ENCODE data around the gene PVR.
"Not testable (repeated sequence)": the region's sequence is repeated elsewhere in the genome, so short reads cannot be mapped to it uniquely, and the experiment has no call there.

The PVR gene

GRCh38 chr19:44701228-44701627, 57.5 kb downstream of the PVR start:
- no peak for DNase-seq (ENCODE audit: low spot score)

GRCh38 chr19:44702551-44703176, 59.0 kb downstream of the PVR start:
- DNase-seq (ENCODE audit: low spot score) = no peak

DNA sequence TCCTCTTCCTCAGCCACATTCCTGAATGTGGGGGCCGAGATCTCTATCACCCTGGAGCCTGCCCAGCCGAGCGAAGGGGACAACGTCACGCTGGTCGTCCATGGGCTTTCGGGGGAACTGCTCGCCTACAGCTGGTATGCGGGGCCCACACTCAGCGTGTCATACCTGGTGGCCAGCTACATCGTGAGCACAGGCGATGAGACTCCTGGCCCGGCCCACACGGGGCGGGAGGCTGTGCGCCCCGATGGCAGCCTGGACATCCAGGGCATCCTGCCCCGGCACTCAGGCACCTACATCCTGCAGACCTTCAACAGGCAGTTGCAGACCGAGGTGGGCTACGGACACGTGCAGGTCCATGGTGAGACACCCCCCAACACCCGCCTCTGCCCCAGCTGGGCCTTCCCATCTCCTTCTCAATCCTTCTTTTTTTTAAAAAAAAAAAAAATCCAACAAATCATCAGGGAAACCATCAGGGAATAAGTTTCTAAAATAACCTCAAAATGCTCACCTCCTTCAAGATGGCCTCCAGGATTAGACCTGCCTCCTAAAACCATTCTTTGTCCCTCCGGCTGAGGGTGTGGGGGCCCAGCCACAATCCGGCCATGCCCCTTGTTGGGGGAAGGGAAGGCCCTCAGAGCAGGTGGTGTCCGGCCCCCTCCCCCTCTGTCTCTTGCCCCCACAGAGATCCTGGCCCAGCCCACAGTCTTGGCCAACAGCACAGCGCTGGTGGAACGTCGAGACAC, 59.8 kb downstream of the PVR start:
- DNase-seq (ENCODE audit: low spot score) = no peak

DNA sequence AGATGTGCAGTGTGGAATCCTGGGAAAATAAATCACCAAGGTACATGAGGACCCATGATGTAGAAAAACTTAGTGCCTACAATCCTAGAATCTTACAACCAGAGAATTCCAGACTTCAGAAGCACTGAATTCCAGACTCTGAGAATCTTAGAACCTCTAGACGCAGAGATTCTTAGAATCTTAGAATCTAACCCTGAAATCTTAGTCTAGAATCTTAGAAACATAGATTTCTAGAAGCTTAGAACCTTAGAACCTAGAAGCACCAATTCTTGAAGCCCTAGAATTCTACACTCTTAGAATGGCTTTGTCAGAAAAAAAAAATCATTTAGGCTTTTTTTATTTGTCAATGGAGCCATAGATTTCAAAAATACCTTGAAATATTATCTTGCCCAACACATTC, 61.3 kb downstream of the PVR start:
- DNase-seq (ENCODE audit: low spot score) = no peak

DNA sequence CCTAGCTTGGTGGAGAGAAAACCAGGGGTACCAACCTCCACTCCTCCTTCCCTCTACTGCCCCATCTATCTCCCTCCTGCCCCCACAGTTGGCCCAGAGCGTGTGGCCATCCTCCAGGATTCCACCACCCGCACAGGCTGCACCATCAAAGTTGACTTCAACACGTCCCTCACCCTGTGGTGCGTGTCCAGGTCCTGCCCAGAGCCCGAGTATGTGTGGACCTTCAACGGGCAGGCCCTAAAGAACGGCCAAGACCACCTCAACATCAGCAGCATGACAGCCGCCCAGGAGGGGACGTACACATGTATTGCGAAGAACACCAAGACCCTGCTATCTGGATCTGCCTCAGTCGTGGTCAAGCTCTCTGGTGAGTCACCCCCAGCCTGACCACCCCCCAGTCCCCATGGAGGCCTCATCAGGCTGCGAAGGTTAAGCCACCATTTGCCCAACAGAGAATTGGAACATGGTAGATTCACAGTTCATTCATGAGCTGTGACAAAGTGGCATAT, 61.8 kb downstream of the PVR start:
- no peak for DNase-seq (ENCODE audit: low spot score)

DNA sequence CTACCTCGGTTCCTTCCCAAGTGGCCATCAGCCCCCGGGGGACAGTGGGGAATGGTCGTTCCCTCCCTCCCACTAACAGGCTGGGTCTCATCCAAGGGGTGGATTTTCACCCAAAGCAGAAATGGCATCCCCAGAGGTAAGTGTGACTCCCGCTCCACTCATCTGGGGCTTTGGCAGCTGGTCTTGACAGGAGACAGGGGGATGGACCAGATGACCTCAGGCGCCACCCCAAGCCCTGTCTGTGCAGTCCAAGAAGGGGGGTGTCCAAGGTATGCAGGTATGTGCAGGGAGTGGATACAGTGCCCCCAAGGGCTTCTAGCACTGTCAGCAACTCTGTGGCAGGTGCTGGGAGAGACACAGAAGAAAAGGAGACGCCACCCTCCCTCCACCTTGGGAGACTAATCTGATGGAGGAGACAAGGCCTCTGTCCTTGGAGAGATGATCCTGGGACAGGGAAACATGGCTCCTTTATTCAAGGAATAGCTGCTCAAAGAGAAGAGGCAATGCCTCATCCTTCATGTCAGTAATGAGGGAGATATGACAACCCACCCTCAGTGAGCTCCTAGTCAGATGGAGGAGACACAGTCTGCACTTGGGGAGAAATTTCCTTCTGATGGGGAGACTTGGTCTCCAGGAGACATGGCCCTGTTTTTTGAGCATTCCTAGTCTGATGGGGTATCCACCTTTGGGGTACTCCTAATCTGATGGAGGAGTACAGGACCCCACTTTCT, 63.0 kb downstream of the PVR start:
- DNase-seq (ENCODE audit: low spot score) = no peak

GRCh38 chr19:44707794-44708193, 64.1 kb downstream of the PVR start:
- DNase-seq (ENCODE audit: low spot score) = no peak

DNA sequence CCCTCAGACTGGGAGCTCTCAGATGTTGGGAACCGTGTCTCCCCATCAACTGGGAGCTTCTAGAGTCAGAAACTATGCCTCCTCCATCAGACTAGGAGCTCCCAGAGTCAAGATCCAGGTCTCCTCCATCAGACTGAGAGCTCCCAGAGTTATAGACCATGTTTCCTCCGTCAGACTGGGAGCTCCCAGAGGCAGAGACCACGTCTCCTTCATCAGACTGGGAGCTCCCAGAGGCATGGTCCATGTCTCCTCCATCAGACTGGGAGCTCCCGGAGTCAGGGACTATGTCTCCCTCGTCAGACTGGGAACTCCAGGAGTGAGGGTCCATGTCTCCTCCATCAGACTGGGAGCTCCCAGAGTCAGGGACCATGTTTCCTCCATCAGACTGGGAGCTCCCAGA, 65.2 kb downstream of the PVR start:
- no peak for DNase-seq (ENCODE audit: low spot score)

DNA sequence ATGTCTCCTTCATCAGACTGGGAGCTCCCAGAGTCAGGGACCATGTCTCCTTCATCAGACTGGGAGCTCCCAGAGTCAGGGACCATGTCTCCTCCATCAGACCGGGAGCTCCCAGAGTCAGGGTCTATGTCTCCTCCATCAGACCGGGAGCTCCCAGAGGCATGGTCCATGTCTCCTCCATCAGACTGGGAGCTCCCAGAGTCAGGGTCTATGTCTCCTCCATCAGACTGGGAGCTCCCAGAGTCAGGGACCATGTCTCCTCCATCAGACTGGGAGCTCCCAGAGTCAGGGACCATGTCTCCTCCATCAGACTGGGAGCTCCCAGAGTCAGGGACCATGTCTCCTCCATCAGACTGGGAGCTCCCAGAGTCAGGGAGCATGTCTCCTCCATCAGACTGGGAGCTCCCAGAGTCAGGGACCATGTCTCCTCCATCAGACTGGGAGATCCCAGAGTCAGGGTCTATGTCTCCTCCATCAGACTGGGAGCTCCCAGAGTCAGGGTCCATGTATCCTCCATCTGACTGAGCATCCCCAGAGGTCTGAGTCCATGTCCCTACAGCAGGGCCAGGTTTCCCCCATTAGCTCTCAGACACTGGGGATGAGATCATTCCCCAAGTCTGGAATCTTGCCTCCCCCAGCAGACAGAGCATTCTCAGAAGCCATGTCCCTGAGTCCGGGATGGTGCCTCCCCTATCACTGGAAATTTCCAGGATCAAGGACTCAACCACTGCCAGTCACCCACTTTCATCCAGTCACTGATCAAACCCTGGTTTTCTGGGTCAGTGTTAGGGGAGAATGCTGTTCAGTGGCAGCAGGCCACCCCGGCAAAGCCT, 65.9 kb downstream of the PVR start:
- DNase-seq (ENCODE audit: low spot score) = not testable (repeated sequence)

DNA sequence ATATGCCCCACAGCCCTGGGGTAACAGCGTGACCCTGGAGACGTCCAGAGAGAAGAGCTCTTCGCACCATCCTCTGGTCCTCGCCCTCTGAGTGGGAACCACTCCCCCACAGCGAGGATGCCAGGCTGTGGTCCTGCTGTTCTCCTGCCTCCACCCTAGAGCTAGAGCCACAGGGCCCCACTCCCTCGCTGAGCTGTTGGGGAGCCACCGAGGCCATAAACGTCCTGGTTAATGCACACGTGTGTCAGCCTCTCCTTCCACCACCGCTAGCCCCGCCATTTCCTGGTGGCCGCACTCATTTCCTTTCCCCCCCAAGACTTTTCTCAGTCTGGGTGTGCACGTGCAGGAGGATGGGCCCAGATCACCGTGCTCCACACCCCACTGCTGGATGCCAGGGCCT, 66.8 kb downstream of the PVR start:
- DNase-seq (ENCODE audit: low spot score) = no peak

- peak; percentile 60 for DNase-seq (ENCODE audit: low spot score)
Observed at GRCh38 chr19:44712864-44713515, 69.3 kb downstream of the PVR start.

All from iPS-NIHi11 (cell line).